Measurements from ENCODE around the gene CELA2B.

CELA2B gene

GRCh38 chr1:15523104-15524020, 47.5 kb downstream of the CELA2B start:
- TF ChIP-seq CTCF (IDR thresholded peaks at IDR 0.05; ENCODE audit: borderline replicate concordance, control extremely low read depth, extremely low read depth, insufficient read depth, missing control alignments): no peak
- in situ Hi-C loops (cut with MboI; ENCODE audit: low sequenced_read_pairs, unreplicated experiment): no loop called here
- no peak for DNase-seq (ENCODE audit: low spot score)

DNA sequence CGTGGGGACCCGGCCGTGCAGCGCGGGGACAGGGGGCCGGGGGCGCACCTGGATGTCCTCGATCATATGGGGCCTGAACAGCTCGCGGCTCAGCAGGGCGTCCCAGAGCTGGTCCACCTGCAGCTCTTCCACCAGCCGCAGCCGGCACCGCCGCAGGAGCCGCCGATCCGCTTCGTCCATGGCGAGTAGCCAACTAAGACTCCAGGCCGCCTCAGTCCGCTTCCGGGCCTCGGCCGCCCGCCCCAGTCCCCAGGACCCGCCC, 48.0 kb downstream of the CELA2B start, which contains the start of gene CASP9:
Gene CASP9 (minus strand): TSS at position 195 of the 262 bp plus-strand sequence. CDS start 15 bp downstream, at position 180.
- DNase-seq (ENCODE audit: low spot score): no peak
- no peak for TF ChIP-seq CTCF (IDR thresholded peaks at IDR 0.05; ENCODE audit: borderline replicate concordance, control extremely low read depth, extremely low read depth, insufficient read depth, missing control alignments)
- in situ Hi-C loops (cut with MboI; ENCODE audit: low sequenced_read_pairs, unreplicated experiment): no loop called here

DNA sequence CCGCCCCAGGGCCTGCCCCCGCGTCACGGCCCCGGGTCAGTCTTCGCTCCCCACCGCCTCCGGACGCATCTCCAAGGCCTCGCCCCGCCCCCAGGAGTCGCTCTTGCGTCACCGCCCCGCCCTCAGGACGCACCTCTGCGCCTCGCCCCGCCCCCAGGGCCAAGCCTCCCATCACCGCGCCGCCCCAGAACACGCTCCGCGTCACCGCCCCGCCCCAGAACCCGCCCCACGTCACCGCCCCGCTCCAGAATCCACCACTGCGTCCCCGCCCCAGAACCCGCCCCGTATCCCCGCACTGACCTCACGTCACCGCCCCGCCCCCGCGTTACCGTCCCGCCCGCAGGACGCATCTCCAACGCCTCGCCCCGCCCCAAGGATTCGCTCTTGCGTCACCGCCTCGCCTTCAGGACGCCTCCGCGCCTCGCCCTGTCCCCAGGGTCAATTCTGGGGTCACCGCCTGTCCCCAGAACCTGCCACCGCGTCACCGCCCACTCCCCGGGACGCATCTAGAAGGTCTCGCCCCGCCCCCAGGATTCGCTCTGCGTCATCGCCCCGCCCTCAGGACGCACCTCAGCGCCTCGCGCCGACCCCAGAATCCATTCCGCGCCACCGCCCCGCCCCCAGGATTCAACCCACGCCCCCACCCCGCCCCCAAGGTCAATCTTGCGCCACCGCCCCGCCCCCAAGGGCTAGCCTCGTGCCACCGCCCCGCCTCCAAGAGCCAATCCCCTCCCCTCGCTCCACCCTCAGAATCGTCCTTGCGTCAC, 48.6 kb downstream of the CELA2B start:
- in situ Hi-C loops (cut with MboI; ENCODE audit: low sequenced_read_pairs, unreplicated experiment): no loop called here
- DNase-seq (ENCODE audit: low spot score): peak; percentile 97
- no peak for TF ChIP-seq CTCF (IDR thresholded peaks at IDR 0.05; ENCODE audit: borderline replicate concordance, control extremely low read depth, extremely low read depth, insufficient read depth, missing control alignments)

DNA sequence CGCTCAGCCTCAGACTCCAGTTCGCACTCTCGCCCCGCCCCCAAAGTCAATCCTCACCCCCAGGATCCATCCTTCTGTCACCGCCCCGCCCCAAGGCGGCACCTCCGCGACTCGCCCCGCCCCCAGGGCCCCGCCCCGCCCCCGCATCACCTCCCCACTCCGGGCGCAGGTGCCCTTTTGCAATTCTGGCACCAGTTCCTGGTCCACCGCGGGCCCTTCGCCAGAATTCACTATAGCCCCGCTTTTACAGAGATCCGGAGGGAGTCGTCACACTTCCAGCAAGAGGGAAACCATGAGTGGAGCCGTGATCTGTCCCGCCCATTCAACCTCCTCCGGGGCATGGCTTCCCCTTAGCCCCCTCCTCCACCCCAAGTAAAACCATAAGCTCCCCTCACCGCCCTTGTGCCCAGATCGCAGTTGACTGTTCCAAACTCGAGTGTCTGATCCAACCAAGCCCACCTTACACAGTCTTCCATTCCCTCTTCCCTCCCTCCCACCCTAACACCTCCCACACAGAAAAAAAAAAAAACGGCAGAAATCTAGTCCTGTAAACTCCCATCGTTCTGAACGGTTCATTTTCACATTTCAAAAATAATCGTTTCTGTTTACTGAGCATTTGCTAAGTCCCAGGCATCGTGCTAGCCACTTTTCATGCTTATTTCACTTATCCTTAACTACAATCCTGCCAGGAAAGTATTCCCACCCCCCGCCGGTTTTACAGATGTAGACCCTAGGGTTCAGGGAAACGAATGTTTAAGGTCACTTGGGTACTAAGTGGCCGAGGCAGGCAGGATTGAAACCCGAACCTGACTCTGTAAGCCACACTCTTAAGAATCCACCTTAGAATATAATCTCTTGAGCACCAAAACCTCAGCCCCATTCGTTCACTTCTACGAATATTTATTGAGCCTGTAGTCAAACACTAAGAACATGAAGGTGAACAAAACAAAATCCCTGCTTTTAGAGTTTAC, 49.4 kb downstream of the CELA2B start:
- in situ Hi-C loops (cut with MboI; ENCODE audit: low sequenced_read_pairs, unreplicated experiment): no loop called here
- no peak for TF ChIP-seq CTCF (IDR thresholded peaks at IDR 0.05; ENCODE audit: borderline replicate concordance, control extremely low read depth, extremely low read depth, insufficient read depth, missing control alignments)
- no peak for DNase-seq (ENCODE audit: low spot score)

DNA sequence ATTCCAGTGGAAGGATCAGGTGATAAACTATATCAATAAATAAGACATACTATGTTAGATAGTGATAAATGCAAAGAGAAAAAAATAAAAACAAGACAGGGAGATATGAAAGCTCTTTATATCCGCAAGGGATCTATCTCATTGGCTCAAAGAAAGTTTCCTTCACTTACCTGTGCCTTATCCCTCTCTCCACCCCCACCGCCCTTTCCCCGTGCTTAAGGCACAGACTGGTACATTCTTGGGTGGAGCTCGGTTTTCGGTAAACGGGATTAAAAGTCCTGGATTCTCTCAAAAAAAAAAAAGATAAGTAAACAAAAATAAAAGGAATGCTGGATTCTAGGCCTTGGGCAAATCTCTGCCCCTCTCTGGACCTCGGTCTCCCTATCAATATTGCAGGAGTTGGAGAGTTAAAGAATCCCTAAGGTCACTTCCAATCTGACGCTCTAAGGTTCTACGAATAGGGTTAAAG, 50.2 kb downstream of the CELA2B start:
- TF ChIP-seq CTCF (IDR thresholded peaks at IDR 0.05; ENCODE audit: borderline replicate concordance, control extremely low read depth, extremely low read depth, insufficient read depth, missing control alignments): no peak
- DNase-seq (ENCODE audit: low spot score): no peak
- in situ Hi-C loops (cut with MboI; ENCODE audit: low sequenced_read_pairs, unreplicated experiment): no loop called here

All from GM13976 (cell line).